PC-3 (cell line): ENCODE data around the gene TNC. TPM values are rescaled to one million over a fixed set of nuclear protein-coding genes. Genes with fewer than 3 reads are reported as not detected.

Experiments used
- ATAC-seq: fragments of 200-7000 bp; cut with Tn5 transposase; 2 replicates; pipeline ENCODE4 v1.9.1; 2020; ENCODE audit warnings: mild to moderate bottlenecking, moderate library complexity
- BruUV-seq: library from RNA; stranded (reverse); fragments of 400-500 nt; replicated peaks from 2 replicates; lab custom pipeline; 2021; lab: Mats Ljungman, UMichigan
- CTCF ChIA-PET: fragments of 300-600 bp; sonication (Branson Sonifier 250); formaldehyde crosslinking; loops from one replicate; lab custom pipeline; 2022; ENCODE audit warnings: antibody characterized with exemption; lab: Charles Lee
- POLR2A ChIA-PET: fragments of 300-600 bp; sonication (Branson Sonifier 250); formaldehyde crosslinking; loops from one replicate; lab custom pipeline; 2022; ENCODE audit warnings: antibody characterized with exemption; ENCODE audit not compliant: unreplicated experiment; lab: Charles Lee
- DNase-seq: peaks from one replicate; pipeline ENCODE4 v3.0.0-alpha.2; 2015
- H2AFZ ChIP-seq: fragments of 300-600 bp; sonication (generic); 2 replicates; pipeline ENCODE4 v1.6.0; 2016; ENCODE audit warnings: antibody characterized with exemption, low read length
- H3F3A ChIP-seq: fragments of 300-600 bp; sonication (generic); one replicate; pipeline ENCODE4 v1.6.0; 2017; ENCODE audit warnings: antibody characterized with exemption, low read length, control low read depth, mild to moderate bottlenecking; ENCODE audit not compliant: unreplicated experiment
- H3K27ac ChIP-seq: fragments of 300-600 bp; sonication (generic); 2 replicates; pipeline ENCODE4 v1.5.1; 2016; ENCODE audit warnings: mild to moderate bottlenecking, low read length
- H3K27me3 ChIP-seq: fragments of 300-600 bp; sonication (generic); 2 replicates; pipeline ENCODE4 v1.6.1; 2016; ENCODE audit warnings: low read length, mixed read lengths
- H3K36me3 ChIP-seq: fragments of 300-600 bp; sonication (generic); 2 replicates; pipeline ENCODE4 v1.6.1; 2016; ENCODE audit warnings: low read depth, mixed run types, low read length, mixed read lengths
- H3K4me1 ChIP-seq: fragments of 300-600 bp; sonication (generic); 2 replicates; pipeline ENCODE4 v1.5.1; 2016; ENCODE audit warnings: low read length; ENCODE audit not compliant: insufficient read depth
- H3K4me2 ChIP-seq: fragments of 300-600 bp; sonication (generic); 2 replicates; pipeline ENCODE4 v1.6.0; 2016; ENCODE audit warnings: low read length
- H3K4me3 ChIP-seq: fragments of 300-600 bp; sonication (generic); 2 replicates; pipeline ENCODE4 v1.5.1; 2016; ENCODE audit warnings: mild to moderate bottlenecking, low read length, mixed read lengths
- H3K79me2 ChIP-seq: fragments of 300-600 bp; sonication (generic); 2 replicates; pipeline ENCODE4 v1.6.1; 2017; ENCODE audit warnings: low read length, mixed read lengths
- H3K9ac ChIP-seq: fragments of 300-600 bp; sonication (generic); 2 replicates; pipeline ENCODE4 v1.6.0; 2016; ENCODE audit warnings: mild to moderate bottlenecking, low read length
- H3K9me2 ChIP-seq: fragments of 300-600 bp; sonication (generic); replicated peaks from 2 replicates; pipeline ENCODE4 v1.6.1; 2016; ENCODE audit warnings: mixed run types, low read length, mixed read lengths
- H3K9me3 ChIP-seq: fragments of 300-600 bp; sonication (generic); 2 replicates; pipeline ENCODE4 v1.6.1; 2016; ENCODE audit warnings: low read length, mixed read lengths
- H4K20me1 ChIP-seq: fragments of 300-600 bp; sonication (generic); 2 replicates; pipeline ENCODE4 v1.6.1; 2016; ENCODE audit warnings: low read length, mixed read lengths
- CTCF ChIP-seq: fragments of 300-600 bp; sonication (generic); conservative IDR thresholded peaks from 2 replicates; pipeline ENCODE4 v1.5.1; 2017; ENCODE audit warnings: antibody characterized with exemption, low read depth, mild to moderate bottlenecking, low read length
- EZH2 ChIP-seq: fragments of 300-600 bp; sonication (generic); IDR thresholded peaks from one replicate; pipeline ENCODE4 v1.6.1; 2017; ENCODE audit warnings: antibody characterized with exemption, mild to moderate bottlenecking, low read length; ENCODE audit not compliant: unreplicated experiment
- EZH2phosphoT487 ChIP-seq: fragments of 300-600 bp; sonication (generic); IDR thresholded peaks from 2 replicates; pipeline ENCODE4 v1.6.1; 2018; ENCODE audit warnings: mild to moderate bottlenecking, antibody characterized with exemption, low read length, borderline replicate concordance
- intact Hi-C: fragments of 100-400 bp; cut with micrococcal nuclease; formaldehyde crosslinking; loops from 2 replicates; pipeline ENCODE4 v1.9.0; 2023
- total RNA-seq: library from RNA; depleted of rRNA; stranded (reverse); fragments of >200 nt; gene quantifications from 2 replicates; pipeline ENCODE4 v1.2.3, GENCODE V29; 2014

Gene TNC
- total RNA-seq, 1 experiment from 2014 or later = 60.1 TPM

GRCh38 chr9:115038178-115038577 lies 79.8 kb downstream of the TNC start:
- no peaks in the 10 kb centered on the region for H3K27me3 ChIP-seq
- H3K9me3 ChIP-seq = no peaks in the 10 kb centered on the region
- no peaks in the 10 kb centered on the region for H3F3A ChIP-seq
- no peaks in the 10 kb centered on the region for H3K79me2 ChIP-seq
- CTCF ChIA-PET = no interaction called here
- H3K27ac ChIP-seq = no peak overlapping the region
- POLR2A ChIA-PET = no interaction called here
- no peak overlapping the region for H3K4me3 ChIP-seq
- H2AFZ ChIP-seq = no peak overlapping the region
- intact Hi-C loops = no loop called here
- H3K9ac ChIP-seq = no peak overlapping the region
- no peaks in the 10 kb centered on the region for H4K20me1 ChIP-seq
- no peak overlapping the region for H3K4me2 ChIP-seq
- BruUV-seq = no TSS peak
- DNase-seq (no peak), ATAC-seq (no peak)
- H3K9me2 ChIP-seq = no peaks in the 10 kb centered on the region
- TF ChIP-seq EZH2phosphoT487 (no peak), CTCF (no peak), EZH2 (no peak)
- no peaks in the 10 kb centered on the region for H3K4me1 ChIP-seq
- no peaks in the 10 kb centered on the region; the same call in 1 of the 2 replicates for H3K36me3 ChIP-seq

- Histone ChIP-seq H3K36me3 (no peaks in the 10 kb centered on the region; the same call in 1 of the 2 replicates), H2AFZ (no peak overlapping the region), H3F3A (no peaks in the 10 kb centered on the region), H4K20me1 (no peaks in the 10 kb centered on the region), H3K4me1 (no peaks in the 10 kb centered on the region), H3K79me2 (no peaks in the 10 kb centered on the region), H3K27me3 (no peaks in the 10 kb centered on the region), H3K4me2 (no peak overlapping the region), H3K9me3 (no peaks in the 10 kb centered on the region), H3K9me2 (no peaks in the 10 kb centered on the region), H3K4me3 (no peak overlapping the region), H3K27ac (no peak overlapping the region), H3K9ac (no peak overlapping the region)
- POLR2A ChIA-PET = no interaction called here
- TF ChIP-seq EZH2phosphoT487 (no peak), EZH2 (no peak), CTCF (no peak)
- CTCF ChIA-PET = no interaction called here
- no peak for ATAC-seq
- no TSS peak for BruUV-seq
- intact Hi-C loops = no loop called here
- no peak for DNase-seq
Measured at GRCh38 chr9:115036691-115037090, 81.3 kb downstream of the TNC start.

- POLR2A ChIA-PET = no interaction called here
- no TSS peak for BruUV-seq
- Histone ChIP-seq H3K79me2 (no peaks in the 10 kb centered on the region), H4K20me1 (no peaks in the 10 kb centered on the region), H3F3A (no peaks in the 10 kb centered on the region), H3K9me2 (no peaks in the 10 kb centered on the region), H3K9me3 (no peaks in the 10 kb centered on the region), H3K36me3 (no peaks in the 10 kb centered on the region; the same call in 1 of the 2 replicates), H3K4me1 (no peaks in the 10 kb centered on the region), H3K4me2 (no peak overlapping the region), H3K4me3 (no peak overlapping the region), H3K27me3 (no peaks in the 10 kb centered on the region), H2AFZ (no peak overlapping the region), H3K27ac (no peak overlapping the region), H3K9ac (no peak overlapping the region)
- ATAC-seq = no peak
- CTCF ChIA-PET = no interaction called here
- TF ChIP-seq EZH2phosphoT487 (no peak), EZH2 (no peak), CTCF (no peak)
- intact Hi-C loops = no loop called here
- no peak for DNase-seq
Measured at GRCh38 chr9:115035841-115036612, 81.9 kb downstream of the TNC start.
